A549 (cell line): ENCODE results near the gene CNIH3. TPM values are rescaled to one million over a fixed set of nuclear protein-coding genes. Genes with fewer than 3 reads are reported as not detected.

Experiments
- ATAC-seq, 2 experiments: fragments of 200-7000 bp in 1 of 2; fragments of >200 bp in 1 of 2; cut with Nextera tagmentation in 1 of 2; cut with Tn5 transposase in 1 of 2; 3 replicates each; pipeline versions ENCODE4 v1.8.0 to v1.9.1; 2018 to 2020; ENCODE audit warnings: mild to moderate bottlenecking in 1 of 2, moderate library complexity in 1 of 2
- CTCF ChIA-PET: fragments of 300-600 bp; sonication (Branson Sonifier 250); formaldehyde crosslinking; extraction: SDS; loops from one replicate; lab custom pipeline; 2021; ENCODE audit warnings: antibody characterized with exemption, inconsistent platforms; lab: Yijun Ruan, JAX
- POLR2A ChIA-PET: fragments of 350-600 bp; formaldehyde crosslinking; extraction: SDS; loops from one replicate; lab custom pipeline; 2021; ENCODE audit warnings: antibody characterized with exemption, inconsistent platforms; lab: Yijun Ruan, JAX
- DNase-seq, 2 experiments: peaks; one replicate each; pipeline versions ENCODE4 v3.0.0 to v3.0.0-alpha.2; 2011 to 2016; ENCODE audit warnings: low read depth in 1 of 2, low spot score in 1 of 2
- FAIRE-seq: peaks from 2 replicates; lab custom pipeline; 2011; peaks lifted over from hg19 to GRCh38; lab: Jason Lieb, UNC
- H3K27ac ChIP-seq, 2 experiments: fragments of >200 bp; sonication (Bioruptor Twin); formaldehyde crosslinking; 3 replicates each; pipeline ENCODE4 v1.5.1; 2016 to 2017
- H3K4me1 ChIP-seq: fragments of >200 bp; sonication (Bioruptor Twin); formaldehyde crosslinking; 3 replicates; pipeline ENCODE4 v1.6.1; 2016
- H3K4me2 ChIP-seq: fragments of >200 bp; sonication (Bioruptor Twin); formaldehyde crosslinking; 3 replicates; pipeline ENCODE4 v1.6.1; 2016
- H3K4me3 ChIP-seq: fragments of >200 bp; sonication (Bioruptor Twin); formaldehyde crosslinking; 3 replicates; pipeline ENCODE4 v1.5.1; 2016
- H3K9me3 ChIP-seq: fragments of >200 bp; sonication (Bioruptor Twin); formaldehyde crosslinking; 3 replicates; pipeline ENCODE4 v1.6.1; 2016
- CEBPB ChIP-seq, 2 experiments: fragments of >200 bp in 1 of 2; sonication (Bioruptor Twin) in 1 of 2; formaldehyde crosslinking in 1 of 2; IDR thresholded peaks; 2 replicates each; pipeline ENCODE4 v1.6.1; 2012 to 2016
- CHD4 ChIP-seq: fragments of 200-600 bp; sonication (generic); IDR thresholded peaks from 2 replicates; pipeline ENCODE4 v1.6.1; 2016; ENCODE audit warnings: antibody characterized with exemption, mild to moderate bottlenecking, borderline replicate concordance
- EHMT2 ChIP-seq: fragments of 200-600 bp; sonication (generic); IDR thresholded peaks from 2 replicates; pipeline ENCODE4 v1.6.1; 2016; ENCODE audit warnings: antibody characterized with exemption, low read depth, mild to moderate bottlenecking, moderate library complexity
- EP300 ChIP-seq, 2 experiments: fragments of >200 bp; sonication (Bioruptor Twin); formaldehyde crosslinking; IDR thresholded peaks; 2 replicates in 1 of 2; 3 replicates in 1 of 2; pipeline ENCODE4 v1.6.1; 2016 to 2017
- FOSL2 ChIP-seq, 2 experiments: fragments of 450-650 bp in 1 of 2; fragments of >200 bp in 1 of 2; sonication (Bioruptor Twin) in 1 of 2; formaldehyde crosslinking; IDR thresholded peaks; 2 replicates each; pipeline versions ENCODE4 v1.5.0 to v1.6.1; 2016 to 2020; ENCODE audit warnings: mild to moderate bottlenecking in 1 of 2, moderate library complexity in 1 of 2
- HDAC2 ChIP-seq: fragments of 200-600 bp; sonication (generic); IDR thresholded peaks from 2 replicates; pipeline ENCODE4 v1.6.1; 2016
- HEYL ChIP-seq: fragments of 250-450 bp; sonication (Bioruptor Pico); IDR thresholded peaks from 2 replicates; pipeline ENCODE4 v1.8.0; 2021; ENCODE audit warnings: mild to moderate bottlenecking, moderate library complexity
- HOXB13 ChIP-seq: fragments of 250-450 bp; sonication (Bioruptor Pico); IDR thresholded peaks from 2 replicates; pipeline ENCODE4 v1.5.0; 2020; ENCODE audit warnings: low read depth, mild to moderate bottlenecking, moderate library complexity
- HOXB5 ChIP-seq: fragments of 250-450 bp; sonication (Bioruptor Pico); IDR thresholded peaks from 2 replicates; pipeline ENCODE4 v1.5.0; 2020; ENCODE audit warnings: mild to moderate bottlenecking, moderate library complexity
- KDM5A ChIP-seq: fragments of 200-600 bp; sonication (generic); IDR thresholded peaks from 2 replicates; pipeline ENCODE4 v1.6.1; 2016; ENCODE audit warnings: antibody characterized with exemption, mild to moderate bottlenecking
- MAFK ChIP-seq: fragments of 450-650 bp; IDR thresholded peaks from 2 replicates; pipeline ENCODE4 v1.6.1; 2014; ENCODE audit not compliant: partially characterized antibody
- MAZ ChIP-seq: fragments of 150-350 bp; IDR thresholded peaks from 2 replicates; pipeline ENCODE4 v1.6.1; 2014; ENCODE audit warnings: antibody characterized with exemption, low read depth, low read length, borderline replicate concordance
- NR3C1 ChIP-seq: fragments of >200 bp; sonication (Bioruptor Twin); formaldehyde crosslinking; IDR thresholded peaks from 3 replicates; pipeline ENCODE4 v1.6.1; 2017
- PHF8 ChIP-seq: fragments of 200-600 bp; sonication (generic); IDR thresholded peaks from 2 replicates; pipeline ENCODE4 v1.6.1; 2016; ENCODE audit warnings: low read depth, mild to moderate bottlenecking, antibody characterized with exemption, moderate library complexity, borderline replicate concordance
- RFX5 ChIP-seq: fragments of 450-650 bp; IDR thresholded peaks from 2 replicates; pipeline ENCODE4 v1.7.1; 2014; ENCODE audit warnings: antibody characterized with exemption, mild to moderate bottlenecking, moderate library complexity
- RNF2 ChIP-seq: fragments of 200-600 bp; sonication (generic); IDR thresholded peaks from 2 replicates; pipeline ENCODE4 v1.6.1; 2016; ENCODE audit warnings: low read depth, mild to moderate bottlenecking, antibody characterized with exemption, moderate library complexity, borderline replicate concordance
- TFCP2L1 ChIP-seq: fragments of 250-450 bp; sonication (Bioruptor Pico); IDR thresholded peaks from 2 replicates; pipeline ENCODE4 v1.5.0; 2021; ENCODE audit warnings: mild to moderate bottlenecking
- ZC3H11A ChIP-seq: fragments of 450-650 bp; IDR thresholded peaks from 2 replicates; pipeline ENCODE4 v1.6.1; 2014; ENCODE audit warnings: antibody characterized with exemption, mild to moderate bottlenecking
- ZNF302 ChIP-seq: fragments of 250-450 bp; sonication (Bioruptor Pico); IDR thresholded peaks from 2 replicates; pipeline ENCODE4 v1.9.0; 2021; ENCODE audit warnings: inconsistent platforms, mild to moderate bottlenecking, moderate library complexity
- WGBS: methylation state at CpG from one replicate; pipeline ENCODE4 v1.1.6; 2017; ENCODE audit errors: missing lambda C conversion rate; 5-methylcytosine and 5-hydroxymethylcytosine counted together
- polyA plus RNA-seq, 4 experiments: library from polyadenylated mRNA; depleted of rRNA in 3 of 4; stranded (reverse); fragments of >200 nt; fragmentation: RNase III in 1 of 4; extraction: RNeasy Plus Mini Kit Qiagen cat#74134 plus additional on column Dnase treatment in 1 of 4; gene quantifications; 2 replicates in 3 of 4; 3 replicates in 1 of 4; pipeline ENCODE4 v1.2.3, GENCODE V29; 2011 to 2017
- TF ChIP-seq, protein P1 (sequence below): IDR thresholded peaks from 2 replicates; pipeline ENCODE4 v1.6.1; 2012
- TF ChIP-seq, protein P2 (sequence below): fragments of 150-350 bp; IDR thresholded peaks from 2 replicates; pipeline ENCODE4 v1.6.1; 2014; ENCODE audit warnings: low read depth, mild to moderate bottlenecking, low read length
- TF ChIP-seq, protein P3 (sequence below): fragments of >200 bp; sonication (Bioruptor Twin); formaldehyde crosslinking; IDR thresholded peaks from 2 replicates; pipeline ENCODE4 v1.6.1; 2016

Gene CNIH3
- polyA plus RNA-seq, 2 of the 4 experiments (the other 2 are of a cell fraction), result 0.61 to 0.85 TPM

DNA sequence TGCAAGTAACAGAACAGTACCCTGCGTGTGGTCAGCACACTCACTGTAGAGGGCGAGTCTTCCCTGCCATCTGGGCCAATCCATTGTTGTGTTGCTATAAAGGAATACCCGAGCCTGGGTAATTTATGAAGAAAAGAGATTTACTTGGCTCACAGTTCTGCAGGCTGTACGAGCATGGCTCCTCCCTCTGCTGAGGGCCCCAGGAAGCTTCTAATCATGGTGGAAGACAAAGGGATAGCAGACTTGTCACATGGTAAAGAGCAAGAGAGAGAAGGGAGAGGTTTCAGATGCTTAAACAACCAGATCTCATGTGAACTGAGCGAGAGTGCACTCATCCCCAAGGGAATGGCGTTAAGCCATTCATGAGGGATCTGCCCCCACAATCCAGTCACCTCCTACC is 126.2 kb downstream of the CNIH3 start:
- ChIA-PET CTCF (interaction anchor here (1.7 kb wide), 1 partner anchor 98 kb away, joined by 4 read pairs; no protein-coding TSS in a partner anchor), POLR2A (no interaction called here)
- Histone ChIP-seq H3K4me3 (no peak overlapping the region), H3K9me3 (no peaks in the 10 kb centered on the region), H3K4me2 (no peak overlapping the region), H3K4me1 (no peaks in the 10 kb centered on the region), H3K27ac (no peak overlapping the region)
- no peak for TF ChIP-seq HDAC2
- TF ChIP-seq HEYL (CRISPR knock-in tag), result no peak
- TF ChIP-seq HOXB13 (CRISPR knock-in tag), result no peak
- TF ChIP-seq, protein P1, sequence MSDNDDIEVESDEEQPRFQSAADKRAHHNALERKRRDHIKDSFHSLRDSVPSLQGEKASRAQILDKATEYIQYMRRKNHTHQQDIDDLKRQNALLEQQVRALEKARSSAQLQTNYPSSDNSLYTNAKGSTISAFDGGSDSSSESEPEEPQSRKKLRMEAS, result no peak
- TF ChIP-seq CEBPB (IDR thresholded peaks at IDR 0.05), result no peak
- TF ChIP-seq CHD4, result no peak
- no peak for TF ChIP-seq EHMT2
- TF ChIP-seq PHF8, result no peak
- TF ChIP-seq MAZ, result no peak
- no peak for TF ChIP-seq TFCP2L1
- no peak for TF ChIP-seq EP300 (IDR thresholded peaks at IDR 0.05)
- no peak for TF ChIP-seq NR3C1
- no peak for TF ChIP-seq KDM5A
- ATAC-seq (no peak), FAIRE-seq (no peak), DNase-seq (no peak)
- WGBS, result 45% methylated on average over 6 of the region's 6 CpGs

DNA sequence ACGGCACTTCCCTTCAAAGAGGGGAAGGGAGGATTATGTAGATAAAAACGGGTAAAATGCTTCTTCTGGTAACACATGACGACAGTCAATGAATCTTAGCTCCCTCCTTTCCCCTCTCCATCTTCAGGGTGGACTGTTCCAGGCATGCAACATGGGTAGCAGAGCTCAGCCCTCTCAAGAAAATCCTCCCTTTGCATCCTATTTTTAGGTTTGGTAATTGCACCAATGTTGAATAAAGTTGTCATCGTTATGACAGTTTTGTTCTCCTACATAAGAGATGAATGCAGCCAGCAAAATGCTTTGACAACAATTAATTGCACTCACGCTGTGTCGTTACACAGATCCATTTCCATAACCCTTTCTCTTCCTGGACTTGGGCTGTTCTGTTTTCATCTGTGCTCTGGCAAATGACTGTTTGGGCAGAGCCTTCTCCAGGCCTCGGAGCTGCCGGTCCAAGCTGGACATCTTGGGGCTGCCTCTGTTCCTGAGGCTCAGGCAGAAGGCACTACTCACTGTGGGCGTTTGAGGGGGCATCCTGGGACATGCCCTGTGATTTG is 127.6 kb downstream of the CNIH3 start:
- Histone ChIP-seq H3K4me3 (no peak overlapping the region), H3K4me1 (no peaks in the 10 kb centered on the region)
- no peak for FAIRE-seq
- no peak for ATAC-seq
- TF ChIP-seq, protein P2, sequence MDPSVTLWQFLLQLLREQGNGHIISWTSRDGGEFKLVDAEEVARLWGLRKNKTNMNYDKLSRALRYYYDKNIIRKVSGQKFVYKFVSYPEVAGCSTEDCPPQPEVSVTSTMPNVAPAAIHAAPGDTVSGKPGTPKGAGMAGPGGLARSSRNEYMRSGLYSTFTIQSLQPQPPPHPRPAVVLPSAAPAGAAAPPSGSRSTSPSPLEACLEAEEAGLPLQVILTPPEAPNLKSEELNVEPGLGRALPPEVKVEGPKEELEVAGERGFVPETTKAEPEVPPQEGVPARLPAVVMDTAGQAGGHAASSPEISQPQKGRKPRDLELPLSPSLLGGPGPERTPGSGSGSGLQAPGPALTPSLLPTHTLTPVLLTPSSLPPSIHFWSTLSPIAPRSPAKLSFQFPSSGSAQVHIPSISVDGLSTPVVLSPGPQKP, result no peak
- TF ChIP-seq RNF2 (no peak), HOXB5 (CRISPR knock-in tag) (no peak), ZC3H11A (no peak), NR3C1 (no peak), HEYL (CRISPR knock-in tag) (no peak), RFX5 (no peak)
- TF ChIP-seq, all 56 proteins: peak for 0
- H3K27ac ChIP-seq, result no peak overlapping the region
- H3K9me3 ChIP-seq, result no peaks in the 10 kb centered on the region
- DNase-seq, result no peak
- 28% methylated on average over 9 of the region's 9 CpGs for WGBS
- H3K4me2 ChIP-seq, result no peak overlapping the region
- POLR2A ChIA-PET, result no interaction called here
- CTCF ChIA-PET, result interaction anchor here (1.0 to 1.3 kb wide), 2 partner anchors 17 to 179 kb away, joined by 3 read pairs; no protein-coding TSS in a partner anchor

DNA sequence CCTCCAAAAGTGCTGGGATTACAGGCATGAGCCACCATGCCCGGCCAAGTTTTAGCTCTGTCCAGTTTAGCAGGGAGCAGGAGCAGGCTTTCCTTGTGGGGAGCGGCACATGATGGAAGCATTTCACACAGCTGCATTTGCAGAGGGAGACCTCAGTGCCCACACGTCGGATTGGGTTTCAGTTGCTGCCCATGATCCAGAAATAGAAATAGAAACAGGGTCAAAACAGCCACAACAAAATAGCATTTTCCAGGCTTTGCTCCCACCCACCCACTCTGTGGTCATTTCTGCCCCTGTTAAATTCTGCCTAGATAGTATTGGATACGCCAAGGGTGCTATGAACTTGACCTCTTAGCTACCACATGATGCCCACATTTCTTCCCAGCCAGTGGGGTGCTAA is 128.4 kb downstream of the CNIH3 start:
- no peak overlapping the region for H3K27ac ChIP-seq
- no peak for ATAC-seq
- no peak for FAIRE-seq
- no peak overlapping the region for H3K4me2 ChIP-seq
- H3K9me3 ChIP-seq, result no peaks in the 10 kb centered on the region
- H3K4me3 ChIP-seq, result no peak overlapping the region
- ChIA-PET CTCF (interaction anchor here (1.0 kb wide), 1 partner anchor 18 kb away, joined by 3 read pairs; no protein-coding TSS in a partner anchor), POLR2A (no interaction called here)
- H3K4me1 ChIP-seq, result no peaks in the 10 kb centered on the region
- no peak for DNase-seq
- WGBS, result 55% methylated on average over 5 of the region's 5 CpGs
- TF ChIP-seq EP300 (IDR thresholded peaks at IDR 0.05) (no peak), ZNF302 (CRISPR knock-in tag) (no peak), CHD4 (no peak), EHMT2 (no peak), MAFK (no peak), HDAC2 (no peak), FOSL2 (IDR thresholded peaks at IDR 0.05) (no peak), FOSL2 (CRISPR knock-in tag; IDR thresholded peaks at IDR 0.05) (no peak), KDM5A (no peak)
- TF ChIP-seq, protein P3, sequence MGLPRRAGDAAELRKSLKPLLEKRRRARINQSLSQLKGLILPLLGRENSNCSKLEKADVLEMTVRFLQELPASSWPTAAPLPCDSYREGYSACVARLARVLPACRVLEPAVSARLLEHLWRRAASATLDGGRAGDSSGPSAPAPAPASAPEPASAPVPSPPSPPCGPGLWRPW, result no peak
